GM12878 (cell line): Measurements from ENCODE around the gene PKD1.

Experiments used
- CEBPB ChIP-seq, 2 experiments: fragments of 150-350 bp in 1 of 2; IDR thresholded peaks; 2 replicates each; pipeline ENCODE4 v1.6.1; 2012 to 2014; ENCODE audit warnings: low read depth in 2 of 2, low read length in 2 of 2, borderline replicate concordance in 1 of 2, inconsistent platforms in 1 of 2
- TF ChIP-seq, protein P1 (sequence below): fragments of 450-650 bp; IDR thresholded peaks from 2 replicates; pipeline ENCODE4 v1.6.1; 2017; ENCODE audit warnings: mild to moderate bottlenecking, moderate library complexity
- TF ChIP-seq, protein P2 (sequence below): IDR thresholded peaks from 2 replicates; pipeline ENCODE4 v1.6.1; 2011; ENCODE audit warnings: low read depth, mild to moderate bottlenecking, low read length, moderate library complexity, borderline replicate concordance; ENCODE audit errors: extremely low read depth
- TF ChIP-seq, protein P3 (sequence below): fragments of 150-350 bp; IDR thresholded peaks from 2 replicates; pipeline ENCODE4 v1.6.1; 2016; ENCODE audit warnings: low read depth, low read length

DNA sequence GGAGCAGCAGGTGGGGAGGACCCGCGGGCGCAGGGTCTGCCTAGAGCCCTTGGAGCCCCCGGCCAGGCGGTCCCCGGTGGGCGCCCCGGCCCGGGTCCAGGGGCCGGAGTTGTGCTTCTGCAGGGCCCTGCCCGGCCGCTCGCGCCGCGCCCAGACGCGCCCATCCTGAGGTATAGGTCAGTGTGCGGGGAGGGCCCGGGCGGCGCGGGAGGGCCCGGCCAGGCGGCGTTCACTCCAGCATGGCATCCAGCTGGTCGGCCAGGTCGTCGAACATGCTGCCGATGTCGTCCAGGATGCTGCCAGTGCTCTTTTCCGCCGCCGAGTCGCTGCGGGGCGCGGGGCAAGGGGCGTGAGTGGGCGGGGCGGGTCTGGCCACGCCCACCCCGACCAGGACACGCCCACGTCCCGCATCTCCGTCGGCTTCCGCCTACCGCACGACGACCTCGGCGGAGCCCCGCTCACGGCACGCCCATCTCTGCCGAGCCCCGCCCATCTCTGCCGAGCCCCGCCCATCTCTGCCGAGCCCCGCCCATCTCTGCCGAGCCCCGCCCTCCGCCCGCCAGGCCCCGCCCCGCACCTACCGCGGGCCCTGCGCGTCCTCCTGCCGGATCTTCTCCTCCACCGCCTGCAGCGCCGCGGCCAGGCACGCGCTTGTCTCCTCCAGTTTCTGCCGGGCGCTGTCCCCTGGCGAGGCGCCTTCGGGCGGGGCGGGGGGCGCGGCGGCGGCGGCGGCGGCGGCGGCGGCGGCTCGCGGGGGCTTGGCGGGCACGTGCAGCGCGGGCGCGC, 42.8 kb upstream of the PKD1 start:
- TF ChIP-seq, protein P1, sequence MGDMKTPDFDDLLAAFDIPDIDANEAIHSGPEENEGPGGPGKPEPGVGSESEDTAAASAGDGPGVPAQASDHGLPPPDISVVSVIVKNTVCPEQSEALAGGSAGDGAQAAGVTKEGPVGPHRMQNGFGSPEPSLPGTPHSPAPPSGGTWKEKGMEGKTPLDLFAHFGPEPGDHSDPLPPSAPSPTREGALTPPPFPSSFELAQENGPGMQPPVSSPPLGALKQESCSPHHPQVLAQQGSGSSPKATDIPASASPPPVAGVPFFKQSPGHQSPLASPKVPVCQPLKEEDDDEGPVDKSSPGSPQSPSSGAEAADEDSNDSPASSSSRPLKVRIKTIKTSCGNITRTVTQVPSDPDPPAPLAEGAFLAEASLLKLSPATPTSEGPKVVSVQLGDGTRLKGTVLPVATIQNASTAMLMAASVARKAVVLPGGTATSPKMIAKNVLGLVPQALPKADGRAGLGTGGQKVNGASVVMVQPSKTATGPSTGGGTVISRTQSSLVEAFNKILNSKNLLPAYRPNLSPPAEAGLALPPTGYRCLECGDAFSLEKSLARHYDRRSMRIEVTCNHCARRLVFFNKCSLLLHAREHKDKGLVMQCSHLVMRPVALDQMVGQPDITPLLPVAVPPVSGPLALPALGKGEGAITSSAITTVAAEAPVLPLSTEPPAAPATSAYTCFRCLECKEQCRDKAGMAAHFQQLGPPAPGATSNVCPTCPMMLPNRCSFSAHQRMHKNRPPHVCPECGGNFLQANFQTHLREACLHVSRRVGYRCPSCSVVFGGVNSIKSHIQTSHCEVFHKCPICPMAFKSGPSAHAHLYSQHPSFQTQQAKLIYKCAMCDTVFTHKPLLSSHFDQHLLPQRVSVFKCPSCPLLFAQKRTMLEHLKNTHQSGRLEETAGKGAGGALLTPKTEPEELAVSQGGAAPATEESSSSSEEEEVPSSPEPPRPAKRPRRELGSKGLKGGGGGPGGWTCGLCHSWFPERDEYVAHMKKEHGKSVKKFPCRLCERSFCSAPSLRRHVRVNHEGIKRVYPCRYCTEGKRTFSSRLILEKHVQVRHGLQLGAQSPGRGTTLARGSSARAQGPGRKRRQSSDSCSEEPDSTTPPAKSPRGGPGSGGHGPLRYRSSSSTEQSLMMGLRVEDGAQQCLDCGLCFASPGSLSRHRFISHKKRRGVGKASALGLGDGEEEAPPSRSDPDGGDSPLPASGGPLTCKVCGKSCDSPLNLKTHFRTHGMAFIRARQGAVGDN: no peak
- TF ChIP-seq, protein P2, sequence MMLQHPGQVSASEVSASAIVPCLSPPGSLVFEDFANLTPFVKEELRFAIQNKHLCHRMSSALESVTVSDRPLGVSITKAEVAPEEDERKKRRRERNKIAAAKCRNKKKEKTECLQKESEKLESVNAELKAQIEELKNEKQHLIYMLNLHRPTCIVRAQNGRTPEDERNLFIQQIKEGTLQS: no peak
- TF ChIP-seq, protein P3, sequence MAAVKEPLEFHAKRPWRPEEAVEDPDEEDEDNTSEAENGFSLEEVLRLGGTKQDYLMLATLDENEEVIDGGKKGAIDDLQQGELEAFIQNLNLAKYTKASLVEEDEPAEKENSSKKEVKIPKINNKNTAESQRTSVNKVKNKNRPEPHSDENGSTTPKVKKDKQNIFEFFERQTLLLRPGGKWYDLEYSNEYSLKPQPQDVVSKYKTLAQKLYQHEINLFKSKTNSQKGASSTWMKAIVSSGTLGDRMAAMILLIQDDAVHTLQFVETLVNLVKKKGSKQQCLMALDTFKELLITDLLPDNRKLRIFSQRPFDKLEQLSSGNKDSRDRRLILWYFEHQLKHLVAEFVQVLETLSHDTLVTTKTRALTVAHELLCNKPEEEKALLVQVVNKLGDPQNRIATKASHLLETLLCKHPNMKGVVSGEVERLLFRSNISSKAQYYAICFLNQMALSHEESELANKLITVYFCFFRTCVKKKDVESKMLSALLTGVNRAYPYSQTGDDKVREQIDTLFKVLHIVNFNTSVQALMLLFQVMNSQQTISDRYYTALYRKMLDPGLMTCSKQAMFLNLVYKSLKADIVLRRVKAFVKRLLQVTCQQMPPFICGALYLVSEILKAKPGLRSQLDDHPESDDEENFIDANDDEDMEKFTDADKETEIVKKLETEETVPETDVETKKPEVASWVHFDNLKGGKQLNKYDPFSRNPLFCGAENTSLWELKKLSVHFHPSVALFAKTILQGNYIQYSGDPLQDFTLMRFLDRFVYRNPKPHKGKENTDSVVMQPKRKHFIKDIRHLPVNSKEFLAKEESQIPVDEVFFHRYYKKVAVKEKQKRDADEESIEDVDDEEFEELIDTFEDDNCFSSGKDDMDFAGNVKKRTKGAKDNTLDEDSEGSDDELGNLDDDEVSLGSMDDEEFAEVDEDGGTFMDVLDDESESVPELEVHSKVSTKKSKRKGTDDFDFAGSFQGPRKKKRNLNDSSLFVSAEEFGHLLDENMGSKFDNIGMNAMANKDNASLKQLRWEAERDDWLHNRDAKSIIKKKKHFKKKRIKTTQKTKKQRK: no peak
- no peak for TF ChIP-seq CEBPB (IDR thresholded peaks at IDR 0.05; ENCODE audit: borderline replicate concordance in 1 of 2, low read depth in 2 of 2, low read length in 2 of 2)
